NCI-H2196 (cell line): ENCODE measurements around the gene RAB14.

Experiments used
- DNase-seq: peaks from one replicate; lab custom pipeline; 2025; ENCODE audit not compliant: unreplicated experiment; lab: John Stamatoyannopoulos, UW

The RAB14 gene

GRCh38 chr9:121201738-121202533 lies at the start of gene RAB14:
Gene RAB14, minus strand, starts transcription at chr9:121201869. Its CDS starts 8,457 bp downstream, at chr9:121193412.
- DNase-seq: peak; percentile 98

DNA sequence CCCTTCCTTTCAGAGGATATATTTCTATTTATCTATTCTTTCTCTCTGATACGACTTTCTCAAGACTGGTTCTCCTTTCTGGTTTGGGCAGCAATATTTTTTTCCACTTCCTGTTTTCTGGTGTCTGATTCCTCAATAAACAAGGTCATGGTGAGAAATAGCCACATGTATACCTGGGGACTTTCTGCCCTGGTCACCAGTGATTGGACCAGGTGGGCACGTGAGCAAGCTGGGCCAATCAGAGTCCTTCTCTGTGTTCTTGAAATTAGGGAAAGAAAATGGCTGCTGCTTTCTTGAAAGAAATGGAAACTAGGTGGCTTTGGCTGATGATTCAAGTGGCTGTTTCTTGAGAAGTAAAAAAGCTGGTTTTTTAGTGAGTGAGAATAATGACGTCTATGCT lies 47.9 kb upstream of the RAB14 start:
- peak; percentile 13 for DNase-seq

GRCh38 chr9:121246821-121247561 lies 45.3 kb upstream of the RAB14 start:
- no peak for DNase-seq

- DNase-seq: no peak
Measured at GRCh38 chr9:121242959-121243346, 41.3 kb upstream of the RAB14 start.

- DNase-seq: no peak
Measured at GRCh38 chr9:121242219-121242958, 40.7 kb upstream of the RAB14 start.

- no peak for DNase-seq
Measured at GRCh38 chr9:121240472-121241135, 38.9 kb upstream of the RAB14 start.

GRCh38 chr9:121239851-121240250 lies 38.2 kb upstream of the RAB14 start:
- DNase-seq: no peak

- DNase-seq: no peak
Measured at GRCh38 chr9:121239071-121239470, 37.4 kb upstream of the RAB14 start.

DNA sequence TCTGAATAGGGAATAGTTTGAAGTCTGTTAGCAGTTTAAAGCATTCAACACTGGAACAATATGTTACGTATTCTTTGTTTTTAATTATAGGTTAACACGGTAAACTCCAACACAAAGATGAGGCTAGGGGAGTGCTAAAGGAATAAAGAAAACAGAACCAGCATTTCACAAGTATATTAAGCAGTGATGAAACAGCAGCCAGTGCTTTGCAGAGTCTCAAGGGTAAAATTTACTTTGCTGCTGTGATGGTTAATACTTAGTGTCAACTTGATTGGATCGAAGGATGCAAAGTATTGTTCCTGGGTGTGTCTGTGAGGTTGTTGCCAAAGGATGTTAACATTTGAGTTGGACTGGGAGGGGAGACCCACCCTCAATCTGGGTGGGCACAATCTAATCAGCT lies 36.2 kb upstream of the RAB14 start:
- DNase-seq: no peak

DNA sequence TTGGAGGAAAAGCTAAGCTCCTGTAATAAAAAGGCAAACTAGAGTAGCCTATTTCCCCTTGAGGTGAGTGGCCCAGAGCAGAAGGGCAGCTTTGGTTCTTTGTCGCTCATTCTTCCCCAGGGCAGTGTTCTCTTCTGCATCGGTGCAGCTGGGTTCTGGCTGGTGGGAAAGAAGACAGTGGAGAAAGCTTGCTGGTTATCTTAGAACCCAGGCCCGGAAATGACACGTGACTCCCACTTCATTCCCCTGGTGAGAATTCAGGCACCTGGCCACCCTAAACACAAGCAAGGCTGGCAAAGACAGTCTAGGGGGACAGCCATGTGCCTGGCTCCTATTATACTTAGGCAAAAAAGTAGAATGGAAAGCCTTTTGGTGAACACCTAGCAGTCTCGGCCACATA lies 33.8 kb upstream of the RAB14 start:
- DNase-seq: no peak

GRCh38 chr9:121234832-121235161 lies 33.1 kb upstream of the RAB14 start:
- DNase-seq: no peak

GRCh38 chr9:121233906-121234831 lies 32.5 kb upstream of the RAB14 start:
- no peak for DNase-seq

DNA sequence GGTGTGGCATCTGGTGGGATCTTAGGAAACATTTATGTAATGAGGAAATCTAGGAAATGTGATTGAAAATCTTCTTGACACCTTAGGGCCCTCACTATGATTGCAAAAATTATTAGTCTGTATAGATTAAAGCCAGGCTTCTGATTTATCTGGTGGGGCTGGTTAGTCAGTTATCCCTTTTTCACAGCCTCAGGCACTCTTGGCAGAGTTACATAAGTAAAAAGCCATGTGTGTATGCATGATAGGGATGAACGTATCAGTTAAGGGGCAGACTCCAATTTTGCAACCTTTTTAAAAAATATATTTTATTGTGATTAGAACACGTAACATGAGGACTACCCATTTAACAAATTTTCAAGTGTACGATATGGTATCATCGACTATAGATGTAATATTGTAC lies 30.6 kb upstream of the RAB14 start:
- DNase-seq: no peak

DNA sequence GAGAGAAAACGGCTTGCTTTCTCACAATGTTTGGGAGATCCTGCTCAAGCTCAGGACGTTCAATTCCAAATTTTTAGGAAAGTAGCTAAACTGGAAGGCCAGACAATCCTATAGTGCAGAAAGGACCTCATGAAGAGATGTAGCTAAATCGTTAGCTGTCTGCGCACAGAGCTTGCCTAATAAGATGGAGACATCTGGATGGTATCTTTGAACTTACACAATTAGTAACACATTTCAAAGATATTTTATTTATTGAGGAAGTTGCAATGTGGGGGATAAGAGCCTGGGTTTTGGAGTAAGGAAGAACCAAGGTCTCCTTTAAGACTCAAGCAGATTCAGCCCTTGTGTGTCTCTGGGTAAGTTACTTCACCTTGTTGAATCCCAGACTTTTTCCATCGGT lies 28.6 kb upstream of the RAB14 start:
- DNase-seq: no peak

DNA sequence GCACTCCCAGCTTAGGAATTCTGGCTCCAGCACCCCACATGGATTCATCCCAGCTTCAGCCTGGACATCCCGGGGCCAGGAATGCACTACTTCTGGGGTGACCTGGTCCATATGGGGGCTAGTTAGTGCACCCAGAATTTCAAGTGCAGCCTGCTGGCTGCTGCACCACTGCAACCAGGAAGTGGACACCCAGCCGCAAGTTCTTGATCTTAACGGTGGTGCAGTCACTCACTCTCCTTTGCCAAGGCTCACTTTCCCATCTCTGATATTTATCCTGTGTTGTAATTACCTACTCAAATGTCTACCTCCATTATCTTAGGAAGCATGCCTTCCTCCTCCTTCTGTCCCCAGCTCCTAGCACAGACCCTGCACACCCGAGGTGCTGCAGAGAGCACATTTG lies 26.2 kb upstream of the RAB14 start:
- peak; percentile 27 for DNase-seq

- no peak for DNase-seq
Measured at GRCh38 chr9:121226175-121226574, 24.5 kb upstream of the RAB14 start.

DNA sequence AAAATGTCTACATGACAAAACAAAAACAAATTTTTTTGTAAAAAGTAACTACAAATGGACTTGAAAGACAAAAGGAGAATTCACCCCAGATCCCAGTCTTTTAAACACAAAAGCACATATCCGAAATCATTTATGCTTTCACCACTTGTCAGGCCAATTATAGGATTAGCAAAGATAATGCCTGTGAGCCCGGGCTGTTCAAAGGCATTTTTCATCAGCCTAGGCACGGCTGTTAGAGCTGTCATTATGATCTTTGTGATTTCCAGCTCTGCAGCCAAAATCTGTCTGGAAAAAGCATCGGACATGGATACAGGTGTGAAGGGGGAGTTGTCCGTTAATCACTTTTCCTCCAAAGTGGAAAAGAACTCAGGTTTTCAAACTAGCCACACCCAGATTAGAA lies 23.6 kb upstream of the RAB14 start:
- no peak for DNase-seq

DNA sequence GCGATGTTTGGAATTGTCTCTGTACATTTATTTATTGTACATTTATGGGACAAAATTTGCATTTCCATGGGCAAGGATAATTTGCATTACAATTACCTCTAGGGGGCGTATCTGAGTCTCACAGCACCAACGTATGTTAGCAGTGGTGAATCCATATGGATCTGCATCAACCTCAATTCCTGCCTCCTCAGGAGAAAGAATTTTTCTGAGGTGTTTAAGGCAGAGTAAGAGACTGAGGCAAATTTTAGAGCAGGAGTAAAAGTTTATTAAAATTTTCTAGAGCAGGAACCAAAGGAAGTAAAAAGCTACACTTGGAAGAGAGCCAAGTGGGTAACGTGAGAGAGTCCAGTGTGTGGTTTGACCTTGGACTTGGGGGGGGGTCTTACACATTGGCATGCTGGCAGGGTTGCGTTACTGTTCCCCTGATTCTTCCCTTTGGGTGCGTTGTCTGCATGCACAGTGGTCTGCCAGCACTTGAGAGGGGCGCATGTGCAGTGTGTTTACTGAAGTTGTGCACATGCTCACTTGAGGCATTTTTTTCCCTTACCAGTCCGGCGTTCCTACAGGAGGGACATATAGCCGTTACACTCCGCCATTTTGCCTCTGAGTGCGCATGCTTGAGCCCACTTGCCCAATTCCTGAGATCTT lies 21.0 kb upstream of the RAB14 start:
- peak; percentile 16 for DNase-seq

DNA sequence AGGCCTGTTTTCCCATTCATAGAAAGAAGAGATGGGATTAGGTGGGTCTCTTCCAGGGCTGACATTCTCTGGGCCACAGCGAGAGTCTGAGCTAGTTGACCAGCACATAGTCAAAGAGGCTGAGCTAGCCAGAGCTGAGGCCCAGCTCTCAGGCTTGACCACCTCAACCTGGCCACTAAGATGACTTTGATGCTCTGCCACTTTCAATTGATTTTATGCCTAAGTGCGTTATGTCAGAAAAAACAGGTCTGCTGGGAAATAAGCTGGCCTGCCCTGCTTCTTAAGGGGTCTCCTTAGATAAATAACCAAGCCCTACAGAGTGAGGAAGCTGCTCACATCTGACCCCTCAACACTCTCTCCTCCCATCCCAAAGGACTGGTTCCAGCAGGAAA lies 20.0 kb upstream of the RAB14 start:
- no peak for DNase-seq
